Measurements from ENCODE around the gene ARMC9.
"Not testable (repeated sequence)": the region's sequence is repeated elsewhere in the genome, so short reads cannot be mapped to it uniquely, and the experiment has no call there.

The ARMC9 gene

DNA sequence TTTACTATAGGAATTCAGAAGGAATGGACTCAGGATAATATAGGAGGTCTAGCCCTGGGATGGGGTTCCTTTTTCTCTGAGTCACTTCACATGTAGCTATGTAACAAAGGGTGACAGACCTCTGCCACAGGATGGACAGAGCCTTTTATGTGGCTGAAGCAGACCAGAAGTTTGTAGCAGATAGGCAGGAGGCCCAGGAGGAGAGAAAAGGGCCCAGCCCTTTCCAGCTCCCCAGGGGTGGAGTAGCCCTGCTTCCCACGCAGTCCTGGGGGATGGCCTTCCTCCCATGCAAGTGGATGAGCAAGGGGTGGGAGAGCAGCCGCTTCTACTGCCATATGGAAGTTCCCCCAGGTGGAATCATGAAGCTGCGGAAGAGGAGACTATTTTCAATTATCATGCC, 40.3 kb downstream of the ARMC9 start:
- no peaks in the 10 kb centered on the region for H3K4me1 Mint-ChIP-seq (ENCODE audit: low read depth)
- no peaks in the 10 kb centered on the region for H3K27me3 Mint-ChIP-seq
- no peak overlapping the region for H3K4me3 Mint-ChIP-seq
- H3K27ac Mint-ChIP-seq = no peak overlapping the region
- H3K36me3 Mint-ChIP-seq = no peaks in the 10 kb centered on the region
- no peaks in the 10 kb centered on the region for H3K9me3 Mint-ChIP-seq (ENCODE audit: low read depth)

DNA sequence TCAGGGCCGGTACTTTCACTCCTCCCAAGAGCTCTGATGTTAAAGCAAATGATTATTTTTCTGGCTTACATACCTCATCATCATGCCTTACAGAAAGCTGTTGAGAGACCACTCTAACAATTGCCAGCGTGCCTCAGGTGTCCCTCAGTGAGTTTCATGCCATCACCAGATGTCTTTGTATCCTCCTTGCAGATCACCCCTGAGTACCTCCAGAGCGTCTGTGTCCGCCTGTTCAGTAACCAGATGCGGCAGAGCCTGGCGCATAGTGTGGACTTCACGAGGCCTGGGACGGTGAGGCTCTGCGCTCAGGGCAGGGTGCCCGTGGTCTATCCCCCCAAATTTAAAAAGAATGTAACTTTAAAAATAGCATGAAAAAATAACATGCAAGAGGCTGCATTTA, 41.3 kb downstream of the ARMC9 start:
- H3K36me3 Mint-ChIP-seq = no peaks in the 10 kb centered on the region
- H3K27ac Mint-ChIP-seq = no peak overlapping the region
- H3K27me3 Mint-ChIP-seq = no peaks in the 10 kb centered on the region
- no peaks in the 10 kb centered on the region for H3K4me1 Mint-ChIP-seq (ENCODE audit: low read depth)
- H3K4me3 Mint-ChIP-seq = no peak overlapping the region
- H3K9me3 Mint-ChIP-seq (ENCODE audit: low read depth) = no peaks in the 10 kb centered on the region

DNA sequence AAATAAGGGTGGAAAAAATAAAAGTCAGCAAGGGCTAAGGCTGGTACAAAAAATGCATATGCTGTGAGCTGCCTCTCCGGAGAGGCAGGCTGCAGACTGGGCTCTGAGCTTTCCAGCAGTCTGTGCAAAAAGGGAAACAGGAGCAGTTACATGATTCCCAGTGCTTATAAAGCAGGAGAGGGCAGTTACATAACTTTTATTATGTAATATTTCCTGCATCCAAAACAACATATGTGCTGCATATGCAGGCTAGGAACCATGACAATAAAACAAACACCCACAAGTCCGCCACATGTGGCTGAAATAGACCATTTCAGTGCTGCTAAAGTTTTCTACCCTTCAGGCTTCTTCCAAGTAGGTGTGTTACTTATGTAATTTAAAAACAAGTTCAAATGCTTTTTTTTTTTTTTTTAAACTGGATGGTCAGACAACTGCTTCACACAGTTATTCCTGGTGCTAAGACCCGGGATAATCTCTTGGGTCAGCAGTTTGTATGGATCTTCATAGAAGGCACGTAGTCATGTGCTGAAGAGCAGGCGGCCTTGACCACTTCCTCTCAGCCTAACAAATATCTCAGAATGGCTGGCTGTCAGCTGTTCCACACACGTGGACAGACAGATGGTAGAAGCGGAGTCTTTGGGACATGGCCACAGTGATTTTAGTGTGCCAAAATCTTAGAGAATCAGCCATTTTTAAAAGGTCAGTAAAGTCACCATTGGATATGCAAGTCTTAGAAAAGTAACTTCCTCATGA, 43.5 kb downstream of the ARMC9 start:
- no peaks in the 10 kb centered on the region for H3K27me3 Mint-ChIP-seq
- no peak overlapping the region for H3K4me3 Mint-ChIP-seq
- no peaks in the 10 kb centered on the region for H3K36me3 Mint-ChIP-seq
- H3K4me1 Mint-ChIP-seq (ENCODE audit: low read depth) = no peaks in the 10 kb centered on the region
- no peak overlapping the region for H3K27ac Mint-ChIP-seq
- H3K9me3 Mint-ChIP-seq (ENCODE audit: low read depth) = no peaks in the 10 kb centered on the region

DNA sequence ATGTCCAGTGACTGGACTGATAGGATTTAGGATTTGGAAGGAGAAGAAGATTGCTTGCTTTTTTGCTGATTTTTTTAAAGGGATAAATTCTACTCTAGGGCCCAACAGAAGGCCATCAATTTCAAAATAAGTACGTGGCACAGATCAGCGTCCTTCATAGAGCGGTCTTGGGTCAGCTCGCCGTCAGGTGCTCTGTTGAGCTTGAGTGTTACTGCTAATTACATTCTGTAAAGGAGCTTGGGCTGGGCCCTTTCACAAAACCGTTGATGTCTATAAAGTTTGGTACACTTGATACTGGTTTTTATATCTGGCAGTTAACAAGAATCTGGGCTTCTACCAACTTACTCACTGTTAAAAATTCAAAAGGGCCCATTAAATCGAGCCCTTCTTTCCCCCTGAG, 45.4 kb downstream of the ARMC9 start:
- Mint-ChIP-seq H3K36me3 (no peaks in the 10 kb centered on the region), H3K27me3 (no peaks in the 10 kb centered on the region), H3K27ac (no peak overlapping the region), H3K9me3 (ENCODE audit: low read depth) (no peaks in the 10 kb centered on the region), H3K4me3 (no peak overlapping the region), H3K4me1 (ENCODE audit: low read depth) (no peaks in the 10 kb centered on the region)

DNA sequence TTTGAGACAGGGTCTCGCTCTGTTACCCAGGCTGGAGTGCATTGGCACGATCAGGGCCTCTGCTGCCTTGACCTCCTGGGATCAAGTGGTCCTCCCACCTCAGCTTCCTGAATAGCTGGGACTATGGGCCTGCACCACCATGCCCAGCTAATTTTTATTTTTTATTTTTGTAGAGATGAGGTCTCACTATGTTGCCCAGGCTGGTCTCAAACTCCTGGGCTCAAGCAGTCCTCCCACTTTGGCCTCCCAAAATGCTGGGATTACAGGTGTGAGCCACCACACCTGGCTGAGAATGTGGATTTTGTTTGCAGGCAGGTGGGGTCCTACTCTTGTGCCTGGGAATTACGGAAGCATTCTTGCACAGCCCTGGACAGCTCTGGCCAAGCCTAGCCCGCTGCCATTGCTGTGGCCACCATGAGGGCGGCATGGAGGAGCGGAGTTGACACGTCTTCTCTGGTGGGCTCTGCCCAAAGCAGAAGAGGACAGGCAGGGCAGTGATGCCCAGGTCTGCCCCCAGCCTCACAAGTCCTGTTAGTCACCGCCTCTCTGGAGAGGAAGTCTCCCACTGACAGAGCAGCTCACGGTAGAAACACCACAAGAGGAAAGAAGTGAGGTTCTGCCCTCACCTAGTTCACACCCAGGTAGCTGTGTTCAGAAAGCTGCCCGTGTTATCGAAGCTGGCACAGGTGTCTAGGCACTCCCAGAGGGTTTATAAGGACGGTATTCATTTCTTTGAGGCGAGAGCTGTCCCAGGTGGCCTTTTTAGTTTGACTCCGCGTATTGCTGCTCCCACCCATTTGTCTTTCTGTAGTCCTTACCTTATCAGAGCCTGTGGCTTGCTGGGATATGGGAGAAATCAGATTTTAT, 46.2 kb downstream of the ARMC9 start:
- no peak overlapping the region for H3K27ac Mint-ChIP-seq
- H3K4me3 Mint-ChIP-seq = no peak overlapping the region
- H3K9me3 Mint-ChIP-seq (ENCODE audit: low read depth) = no peaks in the 10 kb centered on the region
- no peaks in the 10 kb centered on the region for H3K4me1 Mint-ChIP-seq (ENCODE audit: low read depth)
- H3K36me3 Mint-ChIP-seq = no peaks in the 10 kb centered on the region
- no peaks in the 10 kb centered on the region for H3K27me3 Mint-ChIP-seq

DNA sequence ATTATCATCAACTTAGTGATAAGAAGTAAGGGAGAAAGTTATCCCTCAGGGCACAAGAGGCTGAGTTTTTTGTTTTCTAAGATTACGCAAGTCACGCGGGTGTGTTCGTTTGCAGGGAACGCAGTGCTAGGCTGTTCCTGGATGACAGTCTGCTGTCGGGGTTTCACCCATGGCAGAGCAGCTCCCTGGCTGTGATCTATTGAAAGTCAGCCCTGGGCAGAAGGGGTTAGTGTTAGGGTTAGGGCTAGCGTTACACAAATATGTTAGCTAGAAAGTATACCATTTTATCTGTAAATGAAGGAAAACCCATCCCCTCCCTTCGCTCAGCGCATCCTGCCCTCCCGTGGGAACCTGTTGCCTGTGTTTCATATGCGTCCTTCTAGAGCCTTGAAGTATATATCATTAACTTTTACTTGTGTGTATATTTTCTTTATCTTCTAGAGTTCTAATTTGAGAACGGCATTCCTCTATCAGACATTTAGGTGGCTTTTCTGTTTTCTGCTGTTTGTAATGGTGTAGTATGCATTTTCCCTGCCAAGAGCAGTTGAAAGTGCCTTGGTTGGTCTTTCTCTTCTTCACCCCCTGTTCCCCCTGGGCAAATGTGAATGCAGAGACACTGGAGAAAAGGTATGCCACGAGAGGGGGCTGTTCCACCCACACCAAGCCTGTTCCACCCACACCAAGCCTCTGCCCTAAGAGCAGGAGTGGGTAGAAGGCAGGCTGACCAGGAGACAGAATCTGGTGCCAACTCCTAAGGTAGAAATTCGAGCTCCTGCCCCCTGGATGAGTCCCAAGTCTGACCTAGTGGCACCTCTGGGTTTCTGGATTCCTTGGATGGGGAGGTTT, 47.0 kb downstream of the ARMC9 start:
- Mint-ChIP-seq H3K27me3 (no peaks in the 10 kb centered on the region), H3K27ac (no peak overlapping the region), H3K9me3 (ENCODE audit: low read depth) (no peaks in the 10 kb centered on the region), H3K36me3 (no peaks in the 10 kb centered on the region), H3K4me3 (no peak overlapping the region), H3K4me1 (ENCODE audit: low read depth) (no peaks in the 10 kb centered on the region)

DNA sequence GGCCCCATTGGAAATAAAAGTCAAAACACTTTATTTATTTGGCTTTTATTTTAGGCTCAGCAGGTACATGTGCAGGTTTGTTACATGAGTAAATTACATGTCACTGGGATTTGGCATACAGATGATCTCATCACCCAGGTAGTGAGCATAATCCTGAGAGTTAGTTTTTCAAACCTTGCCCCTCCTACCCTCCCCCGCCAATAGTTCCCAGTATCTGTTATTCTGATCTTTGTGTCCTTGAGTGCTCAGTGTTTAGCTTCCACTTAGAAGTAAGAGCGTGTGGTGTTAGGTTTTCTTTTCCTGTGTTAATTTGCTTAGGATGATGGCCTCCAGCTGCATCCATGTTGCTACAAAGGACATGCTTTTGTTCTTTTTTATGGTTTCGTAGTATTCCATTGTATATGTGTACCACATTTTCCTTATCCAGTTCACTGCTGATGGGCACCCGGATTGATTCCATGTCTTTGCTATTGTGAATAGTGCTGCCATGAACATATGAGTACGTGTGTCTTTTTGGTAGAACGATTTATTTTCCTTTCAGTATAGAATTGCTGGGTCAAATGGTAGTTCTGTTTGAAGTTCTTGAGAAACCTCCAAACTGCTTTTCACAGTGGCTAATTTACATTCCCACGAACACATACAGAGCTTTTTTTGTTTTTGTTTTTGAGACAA, 47.9 kb downstream of the ARMC9 start:
- H3K4me3 Mint-ChIP-seq = no peak overlapping the region
- H3K36me3 Mint-ChIP-seq = no peaks in the 10 kb centered on the region
- H3K27ac Mint-ChIP-seq = no peak overlapping the region
- no peaks in the 10 kb centered on the region for H3K4me1 Mint-ChIP-seq (ENCODE audit: low read depth)
- peaks cover 1% of the 10 kb centered on the region for H3K27me3 Mint-ChIP-seq
- H3K9me3 Mint-ChIP-seq (ENCODE audit: low read depth) = no peaks in the 10 kb centered on the region

DNA sequence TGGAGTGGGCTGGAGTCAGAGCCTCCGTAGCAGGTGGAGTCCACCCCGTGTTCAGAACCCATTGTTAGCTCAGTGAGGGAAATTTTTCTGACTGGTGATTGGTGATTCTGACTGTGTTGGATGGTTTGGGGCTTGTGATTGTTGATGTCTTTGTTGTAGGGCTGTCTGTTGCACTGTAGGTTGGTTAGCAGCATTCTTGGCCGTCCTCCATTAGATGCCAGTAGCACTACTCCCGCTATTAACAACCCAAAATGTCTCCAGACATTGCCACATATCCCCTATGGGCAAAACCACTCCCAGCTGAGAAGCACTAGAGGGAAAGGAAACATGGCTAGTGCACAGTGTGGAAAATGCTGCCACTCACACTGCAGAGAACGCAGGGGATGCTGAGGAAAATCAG, 51.7 kb downstream of the ARMC9 start:
- H3K4me3 Mint-ChIP-seq = no peak overlapping the region
- H3K9me3 Mint-ChIP-seq (ENCODE audit: low read depth) = no peaks in the 10 kb centered on the region
- no peaks in the 10 kb centered on the region for H3K4me1 Mint-ChIP-seq (ENCODE audit: low read depth)
- peaks cover 1% of the 10 kb centered on the region for H3K27me3 Mint-ChIP-seq
- no peak overlapping the region for H3K27ac Mint-ChIP-seq
- H3K36me3 Mint-ChIP-seq = no peaks in the 10 kb centered on the region

DNA sequence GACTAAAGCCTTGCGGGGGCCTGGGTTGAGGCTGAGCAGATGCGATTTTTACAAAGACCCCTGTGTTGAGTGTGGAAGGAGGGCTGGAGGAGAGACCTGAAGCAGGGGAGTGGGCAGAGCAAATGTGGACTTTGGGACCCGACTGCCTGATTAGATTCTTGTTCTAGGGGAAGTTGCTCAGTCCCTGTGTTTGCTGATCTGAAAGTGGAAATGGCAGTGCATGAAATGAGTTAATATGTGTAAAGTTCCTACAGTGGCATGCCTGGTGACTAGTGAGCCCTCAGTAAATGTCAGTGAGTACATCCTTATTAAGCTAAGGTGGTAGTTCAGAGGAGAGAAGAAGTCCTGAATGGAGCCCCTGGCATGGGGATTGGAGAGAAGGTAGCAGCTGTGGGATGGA, 52.3 kb downstream of the ARMC9 start:
- H3K36me3 Mint-ChIP-seq = no peaks in the 10 kb centered on the region
- H3K9me3 Mint-ChIP-seq (ENCODE audit: low read depth) = no peaks in the 10 kb centered on the region
- no peaks in the 10 kb centered on the region for H3K4me1 Mint-ChIP-seq (ENCODE audit: low read depth)
- H3K27ac Mint-ChIP-seq = no peak overlapping the region
- peaks cover 1% of the 10 kb centered on the region for H3K27me3 Mint-ChIP-seq
- no peak overlapping the region for H3K4me3 Mint-ChIP-seq

DNA sequence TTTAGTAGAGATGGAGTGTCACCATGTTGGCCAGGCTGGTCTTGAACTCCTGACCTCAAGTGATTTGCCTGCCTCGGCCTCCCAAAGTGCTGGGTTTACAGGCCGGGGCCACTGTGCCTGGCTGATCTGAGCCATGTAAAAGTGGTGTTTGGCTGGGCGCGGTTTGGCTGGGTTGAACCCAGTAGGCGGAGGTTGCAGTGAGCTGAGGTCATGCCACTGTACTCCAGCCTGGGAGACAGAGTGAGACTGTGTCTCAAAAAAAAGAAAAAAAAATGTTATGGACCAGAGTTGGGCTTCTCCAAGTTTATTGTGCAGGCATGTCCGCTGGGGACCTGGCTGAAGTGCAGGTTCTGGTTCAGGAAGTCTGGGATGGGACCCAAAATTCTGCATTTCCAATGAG, 54.9 kb downstream of the ARMC9 start:
- H3K4me1 Mint-ChIP-seq (ENCODE audit: low read depth); H3K27ac Mint-ChIP-seq; H3K27me3 Mint-ChIP-seq; H3K36me3 Mint-ChIP-seq; H3K9me3 Mint-ChIP-seq (ENCODE audit: low read depth); H3K4me3 Mint-ChIP-seq: not testable (repeated sequence)

DNA sequence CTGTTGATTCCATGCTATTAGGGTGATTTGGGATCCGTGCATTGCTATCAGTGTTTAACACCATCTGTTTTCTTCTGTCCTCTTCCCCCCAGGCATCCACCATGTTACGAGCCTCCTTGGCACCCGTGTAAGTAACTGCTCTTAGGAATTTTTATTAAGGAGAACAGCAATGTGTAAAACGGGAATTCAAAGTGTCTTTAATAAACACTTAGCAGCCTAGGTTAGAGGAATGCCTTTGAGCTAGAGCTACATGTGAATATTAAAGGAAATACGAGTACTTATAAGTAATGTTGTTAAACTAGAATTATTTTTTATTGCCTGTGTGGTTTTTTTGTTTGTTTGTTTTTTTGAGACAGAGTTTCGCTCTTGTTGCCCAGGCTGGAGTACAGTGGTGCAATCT, 58.1 kb downstream of the ARMC9 start:
- Mint-ChIP-seq H3K36me3 (peaks cover 4% of the 10 kb centered on the region), H3K27me3 (no peaks in the 10 kb centered on the region), H3K9me3 (ENCODE audit: low read depth) (no peaks in the 10 kb centered on the region), H3K27ac (no peak overlapping the region), H3K4me1 (ENCODE audit: low read depth) (peaks cover 12% of the 10 kb centered on the region), H3K4me3 (no peak overlapping the region)

DNA sequence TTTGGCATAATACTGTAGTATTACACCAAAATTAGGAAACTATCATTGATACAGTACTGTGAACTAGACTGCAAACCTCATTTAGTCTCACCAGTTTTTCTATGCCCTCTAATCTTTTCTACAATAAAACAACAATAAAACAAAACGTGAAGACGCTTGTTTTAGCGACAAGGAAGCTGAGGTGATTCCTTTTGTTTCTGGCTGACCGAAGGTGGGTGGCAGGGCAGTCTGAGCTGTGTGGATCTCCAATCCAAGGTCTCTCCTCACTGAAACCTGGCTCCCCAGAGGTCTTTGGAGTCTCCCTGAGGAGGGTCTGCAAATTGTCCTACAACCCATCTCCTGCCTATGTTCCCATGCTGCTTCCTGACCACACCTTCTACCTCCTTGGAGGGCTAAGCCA, 59.3 kb downstream of the ARMC9 start:
- Mint-ChIP-seq H3K27ac (no peak overlapping the region), H3K4me3 (no peak overlapping the region), H3K27me3 (no peaks in the 10 kb centered on the region), H3K36me3 (peaks cover 4% of the 10 kb centered on the region), H3K4me1 (ENCODE audit: low read depth) (peaks cover 12% of the 10 kb centered on the region), H3K9me3 (ENCODE audit: low read depth) (no peaks in the 10 kb centered on the region)

DNA sequence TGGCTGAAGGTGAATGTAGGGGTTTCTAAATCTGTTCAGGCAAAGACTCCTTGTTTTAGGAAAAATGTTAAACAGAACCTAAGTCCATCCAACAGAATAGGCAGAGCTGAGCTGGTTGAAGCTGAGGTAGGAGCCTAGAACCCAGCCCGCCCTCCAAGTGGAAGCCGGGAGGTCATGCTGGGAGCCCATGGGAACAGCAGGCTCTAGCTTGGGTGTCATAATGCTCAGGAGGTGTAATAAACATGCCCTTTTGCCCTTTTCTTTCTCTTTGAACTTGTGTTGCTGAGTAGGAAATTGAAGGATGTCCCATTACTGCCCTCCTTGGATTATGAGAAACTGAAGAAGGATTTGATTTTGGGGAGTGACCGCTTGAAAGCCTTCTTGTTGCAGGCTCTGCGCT, 60.3 kb downstream of the ARMC9 start:
- Mint-ChIP-seq H3K36me3 (peaks cover 5% of the 10 kb centered on the region), H3K27ac (no peak overlapping the region), H3K4me1 (ENCODE audit: low read depth) (peaks cover 12% of the 10 kb centered on the region), H3K4me3 (no peak overlapping the region), H3K27me3 (no peaks in the 10 kb centered on the region), H3K9me3 (ENCODE audit: low read depth) (no peaks in the 10 kb centered on the region)

DNA sequence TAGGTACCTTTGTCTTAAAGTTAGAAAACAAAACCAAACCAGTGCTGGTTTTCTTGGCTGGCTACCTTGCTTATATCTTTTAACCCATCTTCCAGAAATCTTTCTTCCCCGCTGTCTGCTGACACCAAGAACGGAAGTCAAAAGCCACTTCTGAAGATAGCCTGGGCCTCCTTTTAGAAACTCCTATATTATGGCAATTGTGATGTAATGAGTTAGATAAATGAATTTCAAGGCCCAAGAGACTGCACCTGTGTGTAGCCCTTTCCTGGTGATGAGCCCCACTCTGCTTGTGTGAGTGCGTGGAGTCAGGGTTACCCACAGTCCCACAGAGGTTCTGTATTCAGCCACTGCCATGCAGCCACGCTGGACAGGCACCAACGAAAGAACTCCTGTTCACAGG, 60.7 kb downstream of the ARMC9 start:
- Mint-ChIP-seq H3K9me3 (ENCODE audit: low read depth) (no peaks in the 10 kb centered on the region), H3K36me3 (peaks cover 6% of the 10 kb centered on the region), H3K27me3 (no peaks in the 10 kb centered on the region), H3K4me1 (ENCODE audit: low read depth) (peaks cover 12% of the 10 kb centered on the region), H3K4me3 (no peak overlapping the region), H3K27ac (no peak overlapping the region)

All from activated naive CD8-positive, alpha-beta T cell (primary cell).